GM19023 (cell line): Measurements from ENCODE around the gene EXOC2.
"Not testable (repeated sequence)": the region's sequence is repeated elsewhere in the genome, so short reads cannot be mapped to it uniquely, and the experiment has no call there.

ENCODE experiments used
- ATAC-seq: cut with Tn5 transposase; IDR thresholded peaks from one replicate; pipeline ENCODE4 v1.9.1; 2021; ENCODE audit warnings: mild to moderate bottlenecking, moderate library complexity; ENCODE audit not compliant: unreplicated experiment

Gene EXOC2

DNA sequence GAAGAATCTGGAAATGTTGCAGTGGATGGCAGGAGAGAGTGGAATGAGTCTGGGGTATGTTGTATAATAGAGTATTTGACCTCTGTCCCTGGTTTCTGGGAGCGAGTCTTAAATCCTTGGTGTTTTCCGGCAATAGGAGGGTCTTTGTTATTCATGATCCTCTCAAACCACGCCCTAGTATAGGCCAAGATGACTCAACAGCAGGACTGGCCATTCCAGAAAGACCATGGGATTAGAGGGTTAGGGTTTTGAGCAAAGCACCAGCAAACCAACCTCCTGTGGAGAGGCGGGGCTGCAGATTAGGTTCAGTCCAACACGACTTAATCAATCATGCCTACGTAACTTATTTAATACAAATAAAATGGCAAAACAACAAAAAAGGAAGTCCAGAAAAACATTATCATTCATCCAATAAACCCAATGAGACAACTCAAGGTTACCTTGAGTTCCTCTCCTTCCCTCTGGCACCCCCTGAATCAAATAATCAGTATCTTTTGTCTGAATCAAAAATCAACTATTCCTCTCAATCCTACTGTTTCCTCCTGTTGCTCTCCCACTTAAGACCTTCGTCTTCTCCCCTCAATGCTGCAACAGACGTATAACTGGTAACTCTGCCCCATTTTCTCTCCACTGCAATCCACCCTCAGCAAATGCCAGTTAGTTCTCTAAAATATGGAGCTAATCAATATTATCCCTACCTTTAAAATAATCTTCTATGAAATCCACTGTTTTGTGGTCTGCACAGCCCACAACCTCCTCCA, 51.5 kb downstream of the EXOC2 start:
- no peak for ATAC-seq

DNA sequence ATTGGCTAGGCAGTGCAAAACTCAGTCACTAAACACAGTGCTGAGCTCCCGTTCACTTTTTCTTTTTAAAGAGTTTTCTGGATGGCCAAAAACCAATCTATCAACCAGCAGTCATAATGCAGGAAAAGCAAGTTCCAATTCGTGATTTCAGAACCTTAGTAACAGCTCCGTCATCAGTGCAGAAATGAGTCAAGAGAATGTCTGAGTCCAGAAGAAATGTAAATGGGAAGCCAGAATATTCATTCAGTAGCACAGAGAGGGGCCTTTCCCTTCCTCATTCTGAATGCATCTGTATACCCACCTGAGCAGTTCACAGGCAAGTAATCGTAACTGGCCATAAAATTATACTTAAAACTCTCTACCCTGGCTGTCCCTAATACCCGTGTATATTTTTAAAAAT, 56.5 kb downstream of the EXOC2 start:
- peak; percentile 66 for ATAC-seq

DNA sequence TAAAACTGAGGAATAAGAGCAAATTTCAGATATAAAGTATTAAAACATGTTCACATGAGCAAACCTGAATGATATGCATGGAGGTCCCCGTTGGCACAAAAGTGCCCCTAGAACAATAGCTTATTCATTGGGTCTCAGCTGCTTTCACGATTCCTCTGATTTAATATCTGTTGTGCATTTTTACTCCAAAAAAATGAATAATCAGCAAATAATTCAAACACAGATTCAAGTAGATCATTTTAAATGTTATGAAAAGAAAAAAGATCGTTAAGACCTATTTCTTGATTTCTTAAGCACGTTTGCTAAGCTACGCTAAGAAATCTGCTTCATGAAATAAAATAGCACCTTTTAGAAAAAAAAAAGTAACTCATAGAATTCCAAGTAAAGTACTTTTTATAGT, 57.7 kb downstream of the EXOC2 start:
- ATAC-seq = no peak

DNA sequence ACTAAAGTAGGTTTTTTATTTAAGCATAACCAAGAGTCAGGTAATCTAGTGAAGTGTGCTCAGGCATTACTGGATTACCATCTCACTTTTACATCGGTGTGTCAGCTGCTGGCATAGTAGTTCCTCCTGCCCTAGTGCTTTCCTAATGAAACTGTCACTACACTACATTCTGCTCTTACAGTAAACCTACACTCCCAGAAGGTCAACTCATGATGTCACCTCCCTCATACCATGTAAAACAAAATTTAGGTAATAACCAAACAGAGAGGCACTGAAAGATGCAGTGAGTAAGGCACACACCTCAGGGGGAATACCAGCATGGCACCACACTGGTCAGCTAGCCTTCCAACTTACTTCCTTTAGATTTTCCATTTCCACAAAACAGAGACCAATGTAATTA, 59.3 kb downstream of the EXOC2 start:
- ATAC-seq = no peak

DNA sequence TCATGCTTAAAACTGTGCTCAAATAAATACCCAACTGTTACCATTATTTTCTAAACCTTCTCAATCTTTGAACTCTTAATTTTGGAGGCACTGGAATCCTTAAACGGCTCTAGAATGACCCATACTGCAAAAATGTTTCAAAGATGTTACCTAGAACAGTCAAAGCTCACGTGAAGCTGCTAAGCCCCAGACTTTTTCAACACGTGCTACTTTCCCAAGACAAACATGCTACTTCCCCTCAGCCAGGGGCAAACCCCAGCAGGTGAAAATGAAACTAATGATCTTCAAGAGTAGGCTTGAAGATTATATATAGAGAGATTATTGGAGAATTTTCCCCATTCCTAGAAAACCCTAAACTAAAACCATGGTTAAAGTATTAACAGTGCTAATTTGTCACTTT, 64.2 kb downstream of the EXOC2 start:
- ATAC-seq = no peak

DNA sequence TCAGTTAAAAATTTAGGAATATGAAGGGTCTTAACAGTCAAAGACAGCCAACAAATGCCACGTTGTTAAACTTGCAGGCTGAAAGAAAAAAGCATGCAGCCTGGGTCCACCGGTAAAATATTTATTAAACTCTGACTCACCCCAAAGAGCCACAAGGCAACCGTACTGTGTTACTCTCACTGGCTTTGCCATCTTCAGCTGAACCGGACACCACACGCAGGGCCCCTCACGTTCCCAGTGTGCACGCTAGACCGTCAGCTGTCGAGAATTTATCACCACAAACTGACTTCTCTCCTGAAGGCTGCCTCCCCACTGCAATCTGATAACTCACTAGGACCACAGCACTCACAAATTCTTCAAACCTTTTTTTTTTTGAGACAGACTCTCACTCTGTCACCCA, 66.7 kb downstream of the EXOC2 start:
- no peak for ATAC-seq

DNA sequence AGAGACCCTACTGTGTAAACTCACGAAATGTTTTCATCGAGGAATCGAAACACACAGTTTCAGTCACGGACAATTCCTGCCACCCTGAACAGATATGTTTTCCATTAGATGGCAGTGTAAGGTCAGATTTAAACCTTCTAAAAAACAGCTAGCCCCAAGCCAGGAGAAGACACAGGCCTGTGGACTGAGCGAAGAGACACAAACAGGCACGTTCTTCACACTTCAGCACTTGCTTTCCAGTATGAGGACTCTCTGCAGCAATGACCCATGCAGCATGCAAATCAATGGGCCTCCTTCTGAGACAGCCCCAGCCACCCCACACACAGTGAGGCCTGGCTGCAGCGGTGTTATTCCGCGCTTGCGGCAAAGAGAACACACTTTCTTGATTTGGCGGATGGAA, 68.0 kb downstream of the EXOC2 start:
- ATAC-seq = no peak

DNA sequence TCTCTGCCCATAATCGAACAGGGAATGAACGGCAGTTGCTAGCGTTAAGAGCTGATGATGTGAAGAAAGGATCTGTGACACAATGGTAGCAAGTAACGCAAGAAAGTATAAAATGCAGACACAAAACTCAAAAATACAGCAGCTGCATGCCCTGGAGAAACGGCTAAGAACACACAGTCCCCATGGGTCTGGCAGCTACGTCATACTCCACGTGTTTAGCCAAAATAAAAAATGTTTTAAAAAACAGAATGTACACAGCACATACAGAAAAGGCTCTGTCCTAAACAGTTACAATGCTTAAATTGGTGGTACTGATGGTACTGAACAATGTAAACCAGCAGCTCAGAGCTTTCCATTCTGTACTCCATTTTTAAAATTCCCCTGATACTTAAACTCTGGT, 70.5 kb downstream of the EXOC2 start:
- no peak for ATAC-seq

DNA sequence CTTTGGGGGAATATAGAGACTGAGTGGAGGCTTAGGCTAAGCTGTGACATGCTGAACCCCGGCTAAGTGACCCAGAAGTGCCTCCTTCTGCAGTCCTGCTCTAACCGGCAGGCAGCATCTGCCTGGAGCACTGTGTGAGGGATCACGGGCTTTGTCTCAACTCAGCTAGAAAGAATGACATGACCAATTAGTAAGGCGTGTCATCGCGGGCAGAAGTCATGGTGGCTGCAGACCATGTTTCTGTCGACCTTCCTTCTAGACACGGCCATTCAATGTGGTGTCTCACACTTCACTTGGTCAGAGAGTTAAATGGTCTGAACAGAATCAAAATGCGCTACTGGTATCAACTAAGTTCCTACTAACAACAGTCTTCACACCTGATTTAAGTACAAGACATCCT, 71.0 kb downstream of the EXOC2 start:
- ATAC-seq = no peak

DNA sequence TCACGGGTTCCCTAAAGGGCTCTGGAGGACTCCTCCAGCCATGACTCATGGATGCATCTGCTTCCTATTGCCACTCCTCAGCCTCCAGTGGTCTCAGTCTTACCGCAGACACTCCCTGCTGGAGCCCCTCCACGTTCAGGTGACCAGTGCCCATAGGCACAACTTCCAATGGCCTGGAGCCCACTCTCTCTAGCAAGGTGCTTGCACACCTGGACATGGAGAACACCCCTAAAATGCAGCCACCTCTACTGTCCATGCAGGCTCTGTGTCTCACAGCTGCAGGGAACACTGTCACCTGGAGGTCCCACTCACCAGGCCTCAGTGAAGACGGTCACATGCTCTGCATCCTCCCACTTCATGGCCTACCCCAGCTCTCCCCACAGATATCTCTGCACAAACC, 72.0 kb downstream of the EXOC2 start:
- ATAC-seq = no peak

DNA sequence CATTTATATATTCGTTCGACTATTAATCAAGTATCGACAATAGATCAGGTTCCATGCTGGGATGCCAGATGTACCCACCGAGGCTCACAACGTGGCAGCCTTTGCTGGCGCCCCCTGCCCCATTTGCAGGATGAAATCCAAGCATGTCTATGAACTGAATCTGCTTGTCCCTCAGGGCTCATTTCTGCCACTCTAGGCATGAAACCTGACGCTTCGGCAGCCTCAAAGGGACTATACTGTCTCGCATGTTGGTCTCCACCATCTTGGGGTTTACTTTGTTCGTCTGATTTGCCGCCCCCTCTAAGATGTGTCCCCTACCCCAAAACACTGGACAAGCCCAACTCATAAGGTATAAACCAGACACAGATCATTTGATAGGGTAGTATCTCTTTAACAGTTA, 72.8 kb downstream of the EXOC2 start:
- ATAC-seq = no peak

DNA sequence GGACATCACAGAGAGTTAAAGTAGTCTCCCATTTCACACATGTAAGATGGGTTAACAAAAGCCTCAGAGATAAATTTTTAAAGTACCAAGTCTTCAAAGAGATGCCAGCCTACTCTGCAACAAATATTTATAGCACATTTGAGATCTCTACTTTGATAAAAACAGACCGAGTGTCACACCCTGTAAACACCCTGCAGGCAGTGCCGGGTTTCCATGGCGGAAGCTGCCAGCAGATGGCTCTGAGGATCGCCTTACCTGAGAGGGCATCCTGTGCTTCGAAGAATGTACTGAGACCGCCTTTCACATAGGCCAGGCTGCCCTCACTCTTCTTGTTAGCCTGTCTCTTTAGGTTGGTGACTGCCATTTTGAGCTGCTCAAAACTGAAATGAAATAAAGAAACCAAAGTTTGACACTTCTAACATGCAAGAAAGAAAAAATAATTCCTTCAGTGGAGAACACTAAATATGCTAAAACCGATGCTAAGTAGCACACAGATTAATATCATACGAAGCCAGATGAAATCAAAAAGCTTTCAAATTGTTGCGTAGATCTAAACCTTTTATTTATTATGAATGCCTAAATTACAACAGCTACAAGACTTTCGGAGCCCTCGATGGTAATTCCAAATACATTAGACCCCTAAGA, 75.4 kb downstream of the EXOC2 start:
- no peak for ATAC-seq

DNA sequence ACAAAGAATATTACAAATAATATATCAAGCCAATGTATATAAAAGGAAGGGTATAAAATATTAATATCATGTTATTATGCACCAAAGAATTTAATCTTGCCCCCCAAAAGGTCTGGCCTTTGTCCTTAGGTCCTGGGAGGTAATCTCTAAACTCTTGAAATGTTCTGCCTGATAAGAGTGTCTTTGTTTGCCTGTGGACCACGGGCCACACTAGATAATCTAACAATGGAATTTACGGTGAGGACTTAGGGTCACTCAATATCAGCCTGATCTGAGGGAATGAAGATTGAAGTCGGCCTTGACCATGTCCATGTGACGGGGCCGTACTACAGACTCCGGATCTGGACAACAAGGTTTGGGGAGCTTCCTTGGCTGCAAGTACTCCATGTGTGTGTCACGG, 79.0 kb downstream of the EXOC2 start:
- ATAC-seq = no peak

DNA sequence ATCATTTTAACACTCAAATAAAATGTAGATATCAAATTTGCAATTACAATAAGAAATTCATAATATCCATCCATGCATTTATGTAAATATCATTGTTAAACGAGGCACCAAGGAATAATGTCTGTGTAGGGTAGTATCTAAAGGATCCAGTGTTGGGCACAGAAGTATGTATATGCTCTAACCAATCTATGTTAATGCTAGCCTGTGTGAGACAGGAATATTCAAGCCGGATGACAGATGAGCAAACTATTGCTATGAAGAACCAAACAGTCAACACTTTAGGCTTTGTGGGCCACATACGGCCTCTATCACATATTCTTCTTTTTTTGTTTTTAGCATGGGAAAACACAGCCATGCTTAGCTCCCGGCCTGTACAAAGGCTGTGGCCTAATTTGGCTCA, 81.0 kb downstream of the EXOC2 start:
- ATAC-seq = no peak

DNA sequence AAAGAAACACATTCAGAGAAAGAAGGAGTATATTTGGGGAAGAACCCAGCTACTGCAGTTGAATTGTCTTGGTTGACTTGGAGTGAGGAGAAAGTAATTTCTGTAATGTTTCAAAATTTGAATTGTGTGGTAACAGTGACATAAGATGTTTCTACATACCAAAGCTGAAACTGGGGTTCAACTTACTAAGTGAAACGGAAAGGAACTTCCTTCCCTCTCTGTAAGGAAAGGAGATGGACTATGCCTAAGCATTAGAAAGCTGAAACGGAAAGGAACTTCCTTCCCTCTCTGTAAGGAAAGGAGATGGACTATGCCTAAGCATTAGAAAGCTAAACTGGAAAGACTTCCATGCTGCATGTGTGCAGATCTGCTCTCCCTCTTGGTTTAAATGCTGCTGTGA, 82.1 kb downstream of the EXOC2 start:
- ATAC-seq = no peak

DNA sequence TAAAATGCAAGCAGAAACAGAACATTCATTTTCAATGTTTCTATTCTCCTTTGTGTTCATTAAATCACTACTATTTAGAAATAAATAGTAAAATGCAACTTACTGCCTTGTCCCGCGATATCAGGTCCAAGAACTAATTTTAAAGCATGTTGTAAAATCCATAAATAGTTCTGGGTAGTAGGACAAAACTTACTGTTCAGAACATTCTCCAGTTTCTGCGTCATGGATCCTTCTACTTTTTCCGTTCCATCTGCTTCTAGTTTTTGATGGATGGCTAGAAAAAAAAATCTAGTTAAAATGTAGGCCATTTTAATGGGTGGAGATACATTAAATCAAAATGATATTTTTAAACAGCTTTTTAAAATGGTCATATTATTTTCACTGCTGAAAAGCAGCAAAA, 83.0 kb downstream of the EXOC2 start:
- ATAC-seq = no peak

DNA sequence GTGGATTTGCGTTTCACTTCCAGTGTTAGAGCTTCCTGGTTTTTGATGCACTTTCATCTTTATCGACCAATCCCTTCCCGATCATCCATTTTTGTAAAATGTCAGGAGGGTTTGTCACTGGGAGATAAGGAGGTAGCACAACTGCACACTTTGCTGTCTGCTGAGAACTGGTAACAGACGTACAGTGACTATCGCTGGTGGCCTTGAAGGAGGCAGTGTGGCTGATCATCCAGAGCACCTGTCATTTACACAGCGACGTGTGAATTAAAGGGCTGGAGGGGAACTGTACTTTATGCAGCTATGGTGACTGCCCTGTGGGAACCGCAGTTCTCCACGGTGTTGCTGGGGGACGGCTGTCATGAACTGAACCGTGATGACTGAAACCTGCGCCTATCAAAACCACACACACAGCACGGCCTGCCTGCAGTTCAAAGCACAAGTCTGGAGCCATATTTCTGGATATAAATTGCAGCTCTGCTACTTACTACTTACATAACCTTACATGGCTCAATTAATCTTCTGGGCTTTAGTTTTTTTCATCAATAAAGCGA, 86.0 kb downstream of the EXOC2 start:
- ATAC-seq = no peak

DNA sequence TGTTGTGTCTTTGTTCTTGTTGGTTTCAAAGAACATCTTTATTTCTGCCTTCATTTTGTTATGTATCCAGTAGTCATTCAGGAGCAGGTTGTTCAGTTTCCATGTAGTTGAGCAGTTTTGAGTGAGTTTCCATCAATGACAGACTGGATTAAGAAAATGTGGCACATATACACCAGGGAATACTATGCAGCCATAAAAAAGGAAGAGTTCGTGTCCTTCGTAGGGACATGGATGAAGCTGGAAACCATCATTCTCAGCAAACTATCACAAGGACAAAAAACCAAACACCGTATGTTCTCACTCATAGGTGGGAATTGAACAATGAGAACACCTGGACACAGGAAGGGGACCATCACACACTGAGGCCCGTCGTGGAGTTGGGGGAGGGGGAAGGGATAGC, 87.0 kb downstream of the EXOC2 start:
- ATAC-seq = not testable (repeated sequence)

DNA sequence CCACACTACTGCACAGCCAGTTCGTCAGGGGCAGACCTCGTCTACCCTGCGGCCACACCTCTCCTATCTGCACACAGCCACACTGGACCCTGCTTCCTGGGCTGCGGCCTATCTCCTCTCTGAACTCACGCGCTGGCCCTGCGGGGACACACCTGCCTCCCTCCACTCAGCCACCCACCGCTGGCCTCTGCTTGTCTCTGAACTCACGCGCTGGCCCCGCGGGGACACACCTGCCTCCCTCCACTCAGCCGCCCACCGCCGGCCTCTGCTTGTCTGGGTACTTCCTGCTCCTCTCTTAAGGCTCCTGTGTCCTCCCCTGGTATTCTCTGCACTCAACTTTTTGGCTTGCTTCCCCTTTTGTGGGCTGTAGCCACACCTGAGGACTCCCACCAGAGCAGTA, 88.4 kb downstream of the EXOC2 start:
- ATAC-seq = peak; percentile 74

DNA sequence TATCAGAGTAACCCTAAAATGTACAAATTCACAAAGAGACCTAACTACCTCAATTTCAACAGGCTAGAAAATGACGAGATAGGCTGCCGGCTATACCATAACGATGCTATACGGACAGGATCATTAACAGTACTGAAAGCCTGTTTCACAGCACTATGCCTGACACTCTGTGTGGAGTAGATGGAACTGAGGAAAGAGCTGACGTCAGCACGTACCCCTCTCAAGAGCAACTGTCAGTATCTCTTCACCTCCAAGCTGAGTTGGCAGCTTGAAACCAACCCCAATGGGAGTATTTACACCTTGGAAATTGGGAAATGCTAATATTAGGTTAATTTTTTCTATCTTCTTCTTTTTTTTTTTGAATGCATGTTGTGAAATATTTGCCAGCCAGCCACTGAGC, 89.7 kb downstream of the EXOC2 start:
- ATAC-seq = no peak

DNA sequence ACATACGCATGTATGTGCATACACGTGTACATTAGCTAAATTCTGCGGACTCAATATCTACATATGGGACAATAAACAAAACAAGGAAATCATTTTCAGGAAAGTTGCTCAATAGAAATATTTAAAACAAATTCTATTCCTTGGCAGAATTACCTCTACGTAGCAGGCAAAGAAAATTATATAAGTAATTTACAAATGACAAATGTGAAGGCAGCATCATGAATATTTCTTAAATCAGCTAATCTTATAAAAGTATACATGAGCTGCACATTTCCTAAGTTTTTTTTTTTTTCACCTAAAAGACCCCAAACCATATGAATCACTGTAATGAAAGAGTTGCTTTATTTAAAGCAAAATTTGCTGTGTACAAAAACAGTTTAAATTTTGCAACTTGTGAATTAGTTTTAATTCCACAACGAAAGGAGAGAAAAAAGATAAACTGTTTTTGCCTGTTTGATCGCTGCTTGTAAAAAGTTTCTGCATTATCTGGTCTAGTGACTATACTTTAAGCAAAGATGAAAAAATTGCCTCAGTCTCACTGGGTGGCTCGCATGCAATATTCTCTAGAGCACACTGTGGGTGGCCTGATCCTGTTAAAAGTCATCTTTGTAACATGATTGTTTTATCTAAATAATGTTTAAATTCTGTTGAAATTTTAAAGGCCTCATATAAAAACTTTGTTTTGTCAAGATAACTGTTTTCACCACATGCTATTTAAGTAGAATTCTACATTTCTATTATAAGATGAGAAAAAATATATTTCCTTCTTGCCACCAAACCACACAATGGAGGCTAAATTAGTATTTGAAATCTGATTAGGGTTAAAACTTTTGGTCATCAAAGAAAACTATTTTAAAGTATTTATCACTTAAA, 93.1 kb downstream of the EXOC2 start:
- no peak for ATAC-seq

DNA sequence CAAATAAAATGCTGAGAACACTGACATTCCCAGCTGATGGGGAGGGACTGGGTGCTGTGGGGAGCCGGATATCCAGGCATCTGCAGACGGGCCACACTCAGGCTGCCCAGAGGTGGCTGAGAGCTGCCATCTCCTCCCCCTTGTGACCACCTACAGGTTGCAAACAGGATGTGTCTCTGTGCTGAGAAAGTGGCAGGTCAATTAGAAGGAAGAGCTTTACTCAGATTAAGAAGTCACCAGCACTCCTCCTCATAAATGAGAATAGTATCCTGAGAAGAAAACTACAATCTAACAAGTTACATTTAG, 99.1 kb downstream of the EXOC2 start:
- ATAC-seq = no peak
